ENCODE results near the gene STK39. TPM values are rescaled to one million over a fixed set of nuclear protein-coding genes. Genes with fewer than 3 reads are reported as not detected.

Gene STK39
- total and polyA plus RNA-seq, 2 donors (not counting 1 experiment from before 2014, with no cell fraction given) = 2.3 to 14.6 TPM

- H3K27me3 Mint-ChIP-seq = no peaks in the 10 kb centered on the region
- TF ChIP-seq, protein P1, sequence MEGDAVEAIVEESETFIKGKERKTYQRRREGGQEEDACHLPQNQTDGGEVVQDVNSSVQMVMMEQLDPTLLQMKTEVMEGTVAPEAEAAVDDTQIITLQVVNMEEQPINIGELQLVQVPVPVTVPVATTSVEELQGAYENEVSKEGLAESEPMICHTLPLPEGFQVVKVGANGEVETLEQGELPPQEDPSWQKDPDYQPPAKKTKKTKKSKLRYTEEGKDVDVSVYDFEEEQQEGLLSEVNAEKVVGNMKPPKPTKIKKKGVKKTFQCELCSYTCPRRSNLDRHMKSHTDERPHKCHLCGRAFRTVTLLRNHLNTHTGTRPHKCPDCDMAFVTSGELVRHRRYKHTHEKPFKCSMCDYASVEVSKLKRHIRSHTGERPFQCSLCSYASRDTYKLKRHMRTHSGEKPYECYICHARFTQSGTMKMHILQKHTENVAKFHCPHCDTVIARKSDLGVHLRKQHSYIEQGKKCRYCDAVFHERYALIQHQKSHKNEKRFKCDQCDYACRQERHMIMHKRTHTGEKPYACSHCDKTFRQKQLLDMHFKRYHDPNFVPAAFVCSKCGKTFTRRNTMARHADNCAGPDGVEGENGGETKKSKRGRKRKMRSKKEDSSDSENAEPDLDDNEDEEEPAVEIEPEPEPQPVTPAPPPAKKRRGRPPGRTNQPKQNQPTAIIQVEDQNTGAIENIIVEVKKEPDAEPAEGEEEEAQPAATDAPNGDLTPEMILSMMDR (IDR thresholded peaks at IDR 0.05) = no peak
- TF ChIP-seq EZH2 (IDR thresholded peaks at IDR 0.05; ENCODE audit: borderline replicate concordance, insufficient read depth, low read depth, low read length, poor library complexity, severe bottlenecking) = no peak
- no peak overlapping the region for H3K4me3 Mint-ChIP-seq
- H3K9me3 Mint-ChIP-seq (ENCODE audit: insufficient read depth) = no peaks in the 10 kb centered on the region
- ATAC-seq (ENCODE audit: low read depth) = no peak
- DNase-seq = no peak
- CTCF ChIA-PET = no interaction called here
- no peaks in the 10 kb centered on the region for H3K36me3 ChIP-seq (replicated peaks in 1 of 2; ENCODE audit: control extremely low read depth in 1 of 2, control insufficient read depth in 1 of 2, extremely low read depth in 1 of 2, insufficient read depth in 2 of 2, low read length in 1 of 2)
- H3K9ac ChIP-seq (ENCODE audit: low read length) = no peak overlapping the region
- H4K20me1 ChIP-seq (ENCODE audit: control insufficient read depth, insufficient read depth, low read length, poor library complexity, severe bottlenecking) = no peaks in the 10 kb centered on the region
- H2AFZ ChIP-seq (ENCODE audit: insufficient read depth, low read depth, low read length, poor library complexity, severe bottlenecking) = no peak overlapping the region
- no peak overlapping the region for H3K4me3 ChIP-seq (ENCODE audit: control extremely low read depth in 1 of 5, extremely low read depth in 1 of 5, insufficient read depth in 1 of 5, low read depth in 2 of 5, low read length in 4 of 5)
- POLR2A ChIA-PET = no interaction called here
- H3K27me3 ChIP-seq (replicated peaks in 1 of 4; ENCODE audit: control extremely low read depth in 1 of 4, control insufficient read depth in 3 of 4, insufficient read depth in 4 of 4, low read length in 3 of 4) = no peaks in the 10 kb centered on the region
- 100% methylated on average over 4 of the region's 4 CpGs for WGBS (ENCODE audit: insufficient coverage)
- H3K4me1 Mint-ChIP-seq = peaks cover 23% of the 10 kb centered on the region
- no peak overlapping the region for H3K4me2 ChIP-seq (replicated peaks; ENCODE audit: low read depth, low read length, poor library complexity, severe bottlenecking)
- no peak overlapping the region for H3K27ac Mint-ChIP-seq
- peaks cover 8 to 14% of the 10 kb centered on the region in 2 donors for H3K4me1 ChIP-seq (ENCODE audit: control insufficient read depth in 2 of 2, insufficient read depth in 2 of 2, low read length in 2 of 2)
- H3K79me2 ChIP-seq (ENCODE audit: control insufficient read depth, insufficient read depth, low read length) = peaks cover 4% of the 10 kb centered on the region
- intact Hi-C loops (cut with micrococcal nuclease) = loop anchor here (5.0 kb wide), 1 partner anchor 75 kb away; the partner anchor contains the start of gene STK39
- H3K27ac ChIP-seq (ENCODE audit: low read length in 2 of 2) = no peak overlapping the region
- no peaks in the 10 kb centered on the region for H3K9me3 ChIP-seq (ENCODE audit: control extremely low read depth in 1 of 3, control insufficient read depth in 2 of 3, insufficient read depth in 1 of 3, low read length in 2 of 3)
Measured at GRCh38 chr2:168172071-168172470, 75.3 kb downstream of the STK39 start.

GRCh38 chr2:168171059-168171762 is 76.2 kb downstream of the STK39 start:
- no peaks in the 10 kb centered on the region for H3K9me3 Mint-ChIP-seq (ENCODE audit: insufficient read depth)
- H3K9me3 ChIP-seq (ENCODE audit: control extremely low read depth in 1 of 3, control insufficient read depth in 2 of 3, insufficient read depth in 1 of 3, low read length in 2 of 3) = no peaks in the 10 kb centered on the region
- no peak overlapping the region for H3K27ac Mint-ChIP-seq
- H3K36me3 ChIP-seq (replicated peaks in 1 of 2; ENCODE audit: control extremely low read depth in 1 of 2, control insufficient read depth in 1 of 2, extremely low read depth in 1 of 2, insufficient read depth in 2 of 2, low read length in 1 of 2) = peaks cover 0 to 2% of the 10 kb centered on the region in 2 experiments
- intact Hi-C loops (cut with micrococcal nuclease) = loop anchor here (5.0 kb wide), 1 partner anchor 76 kb away; the partner anchor contains the start of gene STK39
- CTCF ChIA-PET = interaction anchor here (0.6 to 0.8 kb wide), 2 partner anchors 53 to 1660 kb away, joined by 3 to 4 read pairs; no protein-coding TSS in a partner anchor
- no peak overlapping the region for H2AFZ ChIP-seq (ENCODE audit: insufficient read depth, low read depth, low read length, poor library complexity, severe bottlenecking)
- H3K79me2 ChIP-seq (ENCODE audit: control insufficient read depth, insufficient read depth, low read length) = peaks cover under 1% of the 10 kb centered on the region
- peaks cover 8 to 10% of the 10 kb centered on the region in 2 donors for H3K4me1 ChIP-seq (ENCODE audit: control insufficient read depth in 2 of 2, insufficient read depth in 2 of 2, low read length in 2 of 2)
- no peak overlapping the region for H3K4me2 ChIP-seq (replicated peaks; ENCODE audit: low read depth, low read length, poor library complexity, severe bottlenecking)
- no peak overlapping the region for H3K27ac ChIP-seq (ENCODE audit: low read length in 2 of 2)
- no peak overlapping the region for H3K9ac ChIP-seq (ENCODE audit: low read length)
- H3K27me3 Mint-ChIP-seq = no peaks in the 10 kb centered on the region
- H3K4me3 ChIP-seq (ENCODE audit: control extremely low read depth in 1 of 5, extremely low read depth in 1 of 5, insufficient read depth in 1 of 5, low read depth in 2 of 5, low read length in 4 of 5) = no peak overlapping the region
- H4K20me1 ChIP-seq (ENCODE audit: control insufficient read depth, insufficient read depth, low read length, poor library complexity, severe bottlenecking) = no peaks in the 10 kb centered on the region
- 100% methylated on average over 1 of the region's 7 CpGs for WGBS (ENCODE audit: insufficient coverage)
- peaks cover 23% of the 10 kb centered on the region for H3K4me1 Mint-ChIP-seq
- TF ChIP-seq, protein P1 (IDR thresholded peaks at IDR 0.05) = no peak
- no peak for TF ChIP-seq EZH2 (IDR thresholded peaks at IDR 0.05; ENCODE audit: borderline replicate concordance, insufficient read depth, low read depth, low read length, poor library complexity, severe bottlenecking)
- no peak for ATAC-seq (ENCODE audit: low read depth)
- DNase-seq = no peak
- H3K4me3 Mint-ChIP-seq = no peak overlapping the region
- H3K27me3 ChIP-seq (replicated peaks in 1 of 4; ENCODE audit: control extremely low read depth in 1 of 4, control insufficient read depth in 3 of 4, insufficient read depth in 4 of 4, low read length in 3 of 4) = no peaks in the 10 kb centered on the region
- POLR2A ChIA-PET = no interaction called here

Data from B cell (primary cell).